IPS-11a (cell line): ENCODE measurements around the gene TPM4.
A peak's percentile ranks its signal among the peaks of the same experiment; 100 is the strongest.
"Not testable (repeated sequence)": the region's sequence is repeated elsewhere in the genome, so short reads cannot be mapped to it uniquely, and the experiment has no call there.

ENCODE experiments used
- H3K4me3 ChIP-seq: one replicate; pipeline ENCODE4 v1.5.1; 2013; ENCODE audit warnings: low read depth, low read length, control low read depth

The TPM4 gene

GRCh38 chr19:16076154-16076957 lies at the start of gene TPM4:
TSS of gene TPM4 (plus strand) at chr19:16076495. CDS start at chr19:16076566, 71 bp downstream.
- H3K4me3 ChIP-seq = peak within 1 kb of the TSS; percentile 89

- no peak overlapping the region for H3K4me3 ChIP-seq
Measured at GRCh38 chr19:16026756-16027155, 49.5 kb upstream of the TPM4 start.

GRCh38 chr19:16027528-16027927 lies 48.8 kb upstream of the TPM4 start:
- no peak overlapping the region for H3K4me3 ChIP-seq

GRCh38 chr19:16030155-16030554 lies 46.1 kb upstream of the TPM4 start:
- H3K4me3 ChIP-seq = not testable (repeated sequence)

- H3K4me3 ChIP-seq = no peak overlapping the region
Measured at GRCh38 chr19:16030964-16031871, 45.1 kb upstream of the TPM4 start.

GRCh38 chr19:16031872-16032200 lies 44.5 kb upstream of the TPM4 start:
- H3K4me3 ChIP-seq = no peak overlapping the region

GRCh38 chr19:16032509-16033135 lies 43.7 kb upstream of the TPM4 start:
- H3K4me3 ChIP-seq = no peak overlapping the region

GRCh38 chr19:16033136-16033530 lies 43.2 kb upstream of the TPM4 start:
- H3K4me3 ChIP-seq = no peak overlapping the region

- no peak overlapping the region for H3K4me3 ChIP-seq
Measured at GRCh38 chr19:16033721-16034120, 42.6 kb upstream of the TPM4 start.

- H3K4me3 ChIP-seq = no peak overlapping the region
Measured at GRCh38 chr19:16034180-16034579, 42.1 kb upstream of the TPM4 start.

GRCh38 chr19:16034958-16035560 lies 41.2 kb upstream of the TPM4 start:
- H3K4me3 ChIP-seq = no peak overlapping the region

- no peak overlapping the region for H3K4me3 ChIP-seq
Measured at GRCh38 chr19:16035601-16036297, 40.5 kb upstream of the TPM4 start.

GRCh38 chr19:16036397-16036925 lies 39.8 kb upstream of the TPM4 start:
- no peak overlapping the region for H3K4me3 ChIP-seq

- no peak overlapping the region for H3K4me3 ChIP-seq
Measured at GRCh38 chr19:16036941-16037340, 39.4 kb upstream of the TPM4 start.

GRCh38 chr19:16037424-16038195 lies 38.7 kb upstream of the TPM4 start:
- H3K4me3 ChIP-seq = no peak overlapping the region

- no peak overlapping the region for H3K4me3 ChIP-seq
Measured at GRCh38 chr19:16038196-16038695, 38.0 kb upstream of the TPM4 start.

GRCh38 chr19:16039081-16039480 lies 37.2 kb upstream of the TPM4 start:
- H3K4me3 ChIP-seq = no peak overlapping the region

- H3K4me3 ChIP-seq = no peak overlapping the region
Measured at GRCh38 chr19:16039545-16039944, 36.8 kb upstream of the TPM4 start.

GRCh38 chr19:16040642-16041041 lies 35.7 kb upstream of the TPM4 start:
- H3K4me3 ChIP-seq = no peak overlapping the region
